GM12878 (cell line): ENCODE data around the gene CLASP1. TPM values are rescaled to one million over a fixed set of nuclear protein-coding genes. Genes with fewer than 3 reads are reported as not detected.
A peak's percentile ranks its signal among the peaks of the same experiment; 100 is the strongest.
"Not testable (repeated sequence)": the region's sequence is repeated elsewhere in the genome, so short reads cannot be mapped to it uniquely, and the experiment has no call there.

Experiments
- ATAC-seq: fragments of 200-7000 bp; cut with Tn5 transposase; 3 replicates; pipeline ENCODE4 v1.9.1; 2020; ENCODE audit warnings: mild to moderate bottlenecking, moderate library complexity
- BruUV-seq: library from RNA; stranded (reverse); fragments of 400-500 nt; replicated peaks from 2 replicates; lab custom pipeline; 2021; lab: Mats Ljungman, UMichigan
- CTCF ChIA-PET: fragments of 300-600 bp; sonication (Branson Sonifier 250); formaldehyde crosslinking; extraction: SDS; loops from one replicate; lab custom pipeline; 2021; ENCODE audit warnings: inconsistent platforms; lab: Yijun Ruan, JAX
- POLR2A ChIA-PET: fragments of 350-600 bp; formaldehyde crosslinking; extraction: SDS; loops from one replicate; lab custom pipeline; 2021; ENCODE audit warnings: inconsistent platforms; lab: Charles Lee
- RAD21 ChIA-PET: fragments of 300-600 bp; sonication (Branson Sonifier 250); formaldehyde crosslinking; loops from one replicate; lab custom pipeline; 2023; ENCODE audit warnings: antibody characterized with exemption; ENCODE audit not compliant: unreplicated experiment; lab: Charles Lee
- SMC1A ChIA-PET: fragments of 300-600 bp; sonication (Branson Sonifier 250); formaldehyde crosslinking; loops from one replicate; lab custom pipeline; 2023; ENCODE audit not compliant: unreplicated experiment, uncharacterized antibody; lab: Charles Lee
- DNase-seq: peaks from one replicate; pipeline ENCODE4 v3.0.0-alpha.2; 2011; ENCODE audit warnings: low read depth, low spot score
- FAIRE-seq: peaks from 3 replicates; lab custom pipeline; 2011; peaks lifted over from hg19 to GRCh38; lab: Jason Lieb, UNC
- H2AFZ ChIP-seq: 2 replicates; pipeline ENCODE4 v1.6.0; 2011; ENCODE audit warnings: low read depth, low read length, control low read depth; ENCODE audit not compliant: control insufficient read depth
- H3K27ac ChIP-seq: 2 replicates; pipeline ENCODE4 v1.5.1; 2011; ENCODE audit warnings: control low read depth; ENCODE audit not compliant: control insufficient read depth, insufficient read depth
- H3K27me3 ChIP-seq, 2 experiments: replicated peaks in 1 of 2; 2 replicates each; pipeline versions ENCODE4 v1.6.0 to v1.6.1; 2011; ENCODE audit warnings: low read length in 1 of 2; ENCODE audit not compliant: control insufficient read depth in 2 of 2, insufficient read depth in 2 of 2
- H3K36me3 ChIP-seq, 2 experiments: 2 replicates each; pipeline ENCODE4 v1.5.1; 2011; ENCODE audit warnings: low read length in 1 of 2; ENCODE audit not compliant: control insufficient read depth in 2 of 2, insufficient read depth in 2 of 2
- H3K4me1 ChIP-seq: 2 replicates; pipeline ENCODE4 v1.6.1; 2011; ENCODE audit warnings: mild to moderate bottlenecking, low read length, moderate library complexity, mixed read lengths; ENCODE audit not compliant: control insufficient read depth, insufficient read depth
- H3K4me2 ChIP-seq: 2 replicates; pipeline ENCODE4 v1.6.0; 2011; ENCODE audit warnings: control low read depth; ENCODE audit not compliant: control insufficient read depth, insufficient read depth
- H3K4me3 ChIP-seq: fragments of 200-600 bp; sonication (generic); 2 replicates; pipeline ENCODE4 v1.5.1; 2016
- H3K79me2 ChIP-seq: 2 replicates; pipeline ENCODE4 v1.6.0; 2011; ENCODE audit warnings: low read length; ENCODE audit not compliant: control insufficient read depth, insufficient read depth
- H3K9ac ChIP-seq: 2 replicates; pipeline ENCODE4 v1.8.0; 2011; ENCODE audit warnings: low read length, control low read depth, mixed read lengths; ENCODE audit not compliant: control insufficient read depth, insufficient read depth
- H3K9me3 ChIP-seq: replicated peaks from 3 replicates; pipeline ENCODE4 v1.5.1; 2011; ENCODE audit warnings: mild to moderate bottlenecking, low read length; ENCODE audit not compliant: control insufficient read depth, insufficient read depth
- H4K20me1 ChIP-seq: 2 replicates; pipeline ENCODE4 v1.6.0; 2011; ENCODE audit not compliant: control insufficient read depth, insufficient read depth
- HDAC6 ChIP-seq: fragments of 200-600 bp; sonication (generic); IDR thresholded peaks from one replicate; pipeline ENCODE4 v1.8.0; 2017; ENCODE audit warnings: antibody characterized with exemption; ENCODE audit not compliant: unreplicated experiment
- IRF4 ChIP-seq: IDR thresholded peaks from 2 replicates; pipeline ENCODE4 v1.6.1; 2011; ENCODE audit warnings: low read depth, low read length
- JUNB ChIP-seq: IDR thresholded peaks from 2 replicates; pipeline ENCODE4 v1.6.1; 2016; ENCODE audit warnings: antibody characterized with exemption, mild to moderate bottlenecking
- MTA2 ChIP-seq: fragments of 450-650 bp; IDR thresholded peaks from 2 replicates; pipeline ENCODE4 v1.6.1; 2016; ENCODE audit warnings: low read depth, mild to moderate bottlenecking, moderate library complexity
- RBBP5 ChIP-seq: fragments of 200-600 bp; sonication (generic); conservative IDR thresholded peaks from 2 replicates; pipeline ENCODE4 v1.6.1; 2016
- WGBS: methylation state at CpG from one replicate; pipeline ENCODE4 v1.1.6; 2016; ENCODE audit warnings: low lambda C conversion rate; ENCODE audit not compliant: insufficient replicate concordance, insufficient coverage; ENCODE audit errors: missing lambda C conversion rate; 5-methylcytosine and 5-hydroxymethylcytosine counted together
- in situ Hi-C: fragments of 300-500 bp; cut with MboI; formaldehyde crosslinking; loops from 9 replicates; pipeline ENCODE4 v1.14.3; 2018; ENCODE audit warnings: mixed read lengths
- intact Hi-C: fragments of 100-400 bp; cut with micrococcal nuclease; formaldehyde crosslinking; loops from one replicate; pipeline ENCODE4 v1.14.2; 2022; ENCODE audit not compliant: unreplicated experiment
- polyA plus RNA-seq, 11 experiments: library from polyadenylated mRNA; depleted of rRNA in 4 of 11; unstranded in 6 of 11; stranded (reverse) in 5 of 11; fragments of >200 nt; fragmentation: Nextera tagmentation in 4 of 11; fragmentation: Illumina TruSeq in 1 of 11; extraction: Ambion mirVana in 4 of 11; extraction: Trizol in 1 of 11; gene quantifications; 1 replicate in 1 of 11; 2 replicates in 10 of 11; pipeline versions ENCODE4 v1.2.1 to v1.2.3, GENCODE V29; 2011 to 2016; ENCODE audit warnings: inconsistent platforms in 2 of 11, missing spikeins in 2 of 11, low read depth in 1 of 11
- total RNA-seq, 4 experiments: library from RNA; depleted of rRNA in 3 of 4; stranded (reverse); fragments of >200 nt in 3 of 4; fragmentation: Illumina TruSeq in 1 of 4; extraction: Trizol in 1 of 4; gene quantifications; 2 replicates each; pipeline versions ENCODE4 v1.2.1 to v1.2.3, GENCODE V29; 2013 to 2021
- TF ChIP-seq, protein P1 (sequence below): fragments of 450-650 bp; IDR thresholded peaks from 2 replicates; pipeline ENCODE4 v1.6.1; 2017; ENCODE audit warnings: mild to moderate bottlenecking, moderate library complexity
- TF ChIP-seq, protein P2 (sequence below): fragments of 450-650 bp; formaldehyde crosslinking; IDR thresholded peaks from 2 replicates; pipeline ENCODE4 v1.5.0; 2022; ENCODE audit warnings: mild to moderate bottlenecking, missing genetic modification characterization

The CLASP1 gene
- total and polyA plus RNA-seq, 10 of the 15 experiments (the other 5 are each of a cell fraction or from before 2014, with no cell fraction given), result 1.4 to 62.4 (median 32.9) TPM

DNA sequence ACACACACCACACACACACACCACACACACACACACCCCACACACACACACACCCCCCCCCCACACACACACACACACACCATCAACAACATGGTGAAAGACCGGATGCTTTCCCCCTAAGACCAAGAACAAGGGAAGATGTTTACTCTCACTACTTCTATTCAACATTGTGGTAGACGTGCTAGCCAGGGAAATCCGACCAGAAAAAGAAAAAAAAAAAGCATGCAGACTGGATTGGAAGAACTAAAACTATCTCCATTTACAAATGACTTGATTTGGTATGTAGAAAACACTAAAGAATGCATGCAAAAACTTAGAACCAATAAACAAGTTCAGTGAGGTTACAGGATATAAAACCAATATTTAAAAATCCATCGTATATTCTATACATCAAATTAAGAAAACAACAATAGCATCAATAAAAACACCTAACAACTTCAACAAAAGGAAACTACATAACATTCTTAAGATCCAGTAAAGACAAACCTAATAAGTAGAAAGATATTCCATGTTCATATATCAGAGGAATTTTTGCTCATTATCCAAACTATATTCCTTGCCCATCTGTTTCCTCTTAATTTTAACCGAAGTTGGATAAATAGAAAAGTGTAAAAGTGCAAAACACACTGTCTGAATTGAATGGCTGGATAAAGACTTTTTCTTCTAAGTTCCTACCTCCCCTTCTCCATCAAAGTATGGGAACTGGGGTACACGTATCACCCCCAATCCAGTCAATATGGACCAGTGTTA is 170.1 kb downstream of the CLASP1 start (continued):
- TF ChIP-seq, protein P1, sequence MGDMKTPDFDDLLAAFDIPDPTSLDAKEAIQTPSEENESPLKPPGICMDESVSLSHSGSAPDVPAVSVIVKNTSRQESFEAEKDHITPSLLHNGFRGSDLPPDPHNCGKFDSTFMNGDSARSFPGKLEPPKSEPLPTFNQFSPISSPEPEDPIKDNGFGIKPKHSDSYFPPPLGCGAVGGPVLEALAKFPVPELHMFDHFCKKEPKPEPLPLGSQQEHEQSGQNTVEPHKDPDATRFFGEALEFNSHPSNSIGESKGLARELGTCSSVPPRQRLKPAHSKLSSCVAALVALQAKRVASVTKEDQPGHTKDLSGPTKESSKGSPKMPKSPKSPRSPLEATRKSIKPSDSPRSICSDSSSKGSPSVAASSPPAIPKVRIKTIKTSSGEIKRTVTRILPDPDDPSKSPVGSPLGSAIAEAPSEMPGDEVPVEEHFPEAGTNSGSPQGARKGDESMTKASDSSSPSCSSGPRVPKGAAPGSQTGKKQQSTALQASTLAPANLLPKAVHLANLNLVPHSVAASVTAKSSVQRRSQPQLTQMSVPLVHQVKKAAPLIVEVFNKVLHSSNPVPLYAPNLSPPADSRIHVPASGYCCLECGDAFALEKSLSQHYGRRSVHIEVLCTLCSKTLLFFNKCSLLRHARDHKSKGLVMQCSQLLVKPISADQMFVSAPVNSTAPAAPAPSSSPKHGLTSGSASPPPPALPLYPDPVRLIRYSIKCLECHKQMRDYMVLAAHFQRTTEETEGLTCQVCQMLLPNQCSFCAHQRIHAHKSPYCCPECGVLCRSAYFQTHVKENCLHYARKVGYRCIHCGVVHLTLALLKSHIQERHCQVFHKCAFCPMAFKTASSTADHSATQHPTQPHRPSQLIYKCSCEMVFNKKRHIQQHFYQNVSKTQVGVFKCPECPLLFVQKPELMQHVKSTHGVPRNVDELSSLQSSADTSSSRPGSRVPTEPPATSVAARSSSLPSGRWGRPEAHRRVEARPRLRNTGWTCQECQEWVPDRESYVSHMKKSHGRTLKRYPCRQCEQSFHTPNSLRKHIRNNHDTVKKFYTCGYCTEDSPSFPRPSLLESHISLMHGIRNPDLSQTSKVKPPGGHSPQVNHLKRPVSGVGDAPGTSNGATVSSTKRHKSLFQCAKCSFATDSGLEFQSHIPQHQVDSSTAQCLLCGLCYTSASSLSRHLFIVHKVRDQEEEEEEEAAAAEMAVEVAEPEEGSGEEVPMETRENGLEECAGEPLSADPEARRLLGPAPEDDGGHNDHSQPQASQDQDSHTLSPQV, result no peak
- TF ChIP-seq HDAC6, result no peak
- no peak for TF ChIP-seq IRF4
- TF ChIP-seq, protein P2, sequence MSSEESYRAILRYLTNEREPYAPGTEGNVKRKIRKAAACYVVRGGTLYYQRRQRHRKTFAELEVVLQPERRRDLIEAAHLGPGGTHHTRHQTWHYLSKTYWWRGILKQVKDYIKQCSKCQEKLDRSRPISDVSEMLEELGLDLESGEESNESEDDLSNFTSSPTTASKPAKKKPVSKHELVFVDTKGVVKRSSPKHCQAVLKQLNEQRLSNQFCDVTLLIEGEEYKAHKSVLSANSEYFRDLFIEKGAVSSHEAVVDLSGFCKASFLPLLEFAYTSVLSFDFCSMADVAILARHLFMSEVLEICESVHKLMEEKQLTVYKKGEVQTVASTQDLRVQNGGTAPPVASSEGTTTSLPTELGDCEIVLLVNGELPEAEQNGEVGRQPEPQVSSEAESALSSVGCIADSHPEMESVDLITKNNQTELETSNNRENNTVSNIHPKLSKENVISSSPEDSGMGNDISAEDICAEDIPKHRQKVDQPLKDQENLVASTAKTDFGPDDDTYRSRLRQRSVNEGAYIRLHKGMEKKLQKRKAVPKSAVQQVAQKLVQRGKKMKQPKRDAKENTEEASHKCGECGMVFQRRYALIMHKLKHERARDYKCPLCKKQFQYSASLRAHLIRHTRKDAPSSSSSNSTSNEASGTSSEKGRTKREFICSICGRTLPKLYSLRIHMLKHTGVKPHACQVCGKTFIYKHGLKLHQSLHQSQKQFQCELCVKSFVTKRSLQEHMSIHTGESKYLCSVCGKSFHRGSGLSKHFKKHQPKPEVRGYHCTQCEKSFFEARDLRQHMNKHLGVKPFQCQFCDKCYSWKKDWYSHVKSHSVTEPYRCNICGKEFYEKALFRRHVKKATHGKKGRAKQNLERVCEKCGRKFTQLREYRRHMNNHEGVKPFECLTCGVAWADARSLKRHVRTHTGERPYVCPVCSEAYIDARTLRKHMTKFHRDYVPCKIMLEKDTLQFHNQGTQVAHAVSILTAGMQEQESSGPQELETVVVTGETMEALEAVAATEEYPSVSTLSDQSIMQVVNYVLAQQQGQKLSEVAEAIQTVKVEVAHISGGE (CRISPR knock-in tag), result no peak
- no peak for TF ChIP-seq RBBP5
- no peak for TF ChIP-seq MTA2
- no peak for TF ChIP-seq JUNB
- TF ChIP-seq, all 136 proteins: peak for 0

DNA sequence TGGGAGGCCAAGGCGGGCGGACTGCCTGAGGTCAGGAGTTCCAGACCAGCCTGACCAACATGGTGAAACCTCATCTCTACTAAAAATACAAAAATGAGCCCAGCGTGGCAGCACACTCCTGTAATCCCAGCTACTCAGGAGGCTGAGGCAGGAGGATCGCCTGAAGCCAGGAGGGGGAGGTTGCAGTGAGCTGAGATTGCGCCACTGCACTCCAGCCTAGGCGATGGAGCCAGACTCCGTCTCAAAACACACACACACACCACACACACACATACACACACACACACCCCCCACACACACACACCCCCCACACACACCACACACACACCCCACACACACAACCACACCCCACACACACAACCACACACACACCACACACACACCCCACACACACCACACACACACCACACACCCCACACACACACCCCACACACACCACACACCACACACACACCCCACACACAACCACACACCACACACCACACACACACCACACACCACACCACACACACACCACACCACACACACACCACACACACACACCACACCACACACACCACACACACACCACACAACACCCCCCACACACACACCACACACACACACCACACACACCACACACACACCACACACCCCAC is 170.8 kb downstream of the CLASP1 start:
- SMC1A ChIA-PET, BruUV-seq, H2AFZ ChIP-seq, H3K4me1 ChIP-seq, H3K9me3 ChIP-seq, H3K79me2 ChIP-seq, H3K27me3 ChIP-seq, H4K20me1 ChIP-seq, POLR2A ChIA-PET, H3K36me3 ChIP-seq, H3K9ac ChIP-seq, H3K27ac ChIP-seq, H3K4me2 ChIP-seq, ATAC-seq, RAD21 ChIA-PET, in situ Hi-C loops, DNase-seq, intact Hi-C loops, H3K4me3 ChIP-seq: not testable (repeated sequence)
- 93% methylated on average over 7 of the region's 7 CpGs for WGBS
- FAIRE-seq, result peak; percentile 85
- CTCF ChIA-PET, result interaction anchor here (0.6 kb wide), 1 partner anchor 187 kb away, joined by 4 read pairs; no protein-coding TSS in a partner anchor
